ENCODE data around the gene ACOT7. TPM values are rescaled to one million over a fixed set of nuclear protein-coding genes. Genes with fewer than 3 reads are reported as not detected.

ACOT7 gene
- total RNA-seq, 2 donors from 2014 or later = 6.6 to 10.7 TPM

DNA sequence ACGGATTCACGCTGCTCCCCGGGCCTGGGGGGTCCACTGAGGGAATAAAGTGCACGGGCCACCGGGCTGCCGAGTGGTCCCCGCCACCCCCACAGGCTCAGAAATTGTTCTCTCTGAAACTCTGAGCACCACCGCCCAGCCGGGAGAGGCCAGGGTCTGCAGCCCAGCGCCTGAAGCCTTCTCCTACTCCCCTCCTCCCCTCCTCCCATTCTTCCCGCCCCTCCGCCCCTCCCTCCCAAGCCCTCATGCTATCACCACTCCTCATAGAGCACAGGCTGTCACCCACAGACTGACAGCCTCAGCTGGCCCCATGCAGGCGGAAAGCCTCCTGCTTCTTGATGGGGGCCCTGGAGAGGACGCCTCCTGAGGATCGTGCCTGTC is 132.0 kb downstream of the ACOT7 start:
- H3K27ac ChIP-seq = peak overlapping the region; percentile 70 to 74
- TF ChIP-seq, protein P1, sequence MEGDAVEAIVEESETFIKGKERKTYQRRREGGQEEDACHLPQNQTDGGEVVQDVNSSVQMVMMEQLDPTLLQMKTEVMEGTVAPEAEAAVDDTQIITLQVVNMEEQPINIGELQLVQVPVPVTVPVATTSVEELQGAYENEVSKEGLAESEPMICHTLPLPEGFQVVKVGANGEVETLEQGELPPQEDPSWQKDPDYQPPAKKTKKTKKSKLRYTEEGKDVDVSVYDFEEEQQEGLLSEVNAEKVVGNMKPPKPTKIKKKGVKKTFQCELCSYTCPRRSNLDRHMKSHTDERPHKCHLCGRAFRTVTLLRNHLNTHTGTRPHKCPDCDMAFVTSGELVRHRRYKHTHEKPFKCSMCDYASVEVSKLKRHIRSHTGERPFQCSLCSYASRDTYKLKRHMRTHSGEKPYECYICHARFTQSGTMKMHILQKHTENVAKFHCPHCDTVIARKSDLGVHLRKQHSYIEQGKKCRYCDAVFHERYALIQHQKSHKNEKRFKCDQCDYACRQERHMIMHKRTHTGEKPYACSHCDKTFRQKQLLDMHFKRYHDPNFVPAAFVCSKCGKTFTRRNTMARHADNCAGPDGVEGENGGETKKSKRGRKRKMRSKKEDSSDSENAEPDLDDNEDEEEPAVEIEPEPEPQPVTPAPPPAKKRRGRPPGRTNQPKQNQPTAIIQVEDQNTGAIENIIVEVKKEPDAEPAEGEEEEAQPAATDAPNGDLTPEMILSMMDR (IDR thresholded peaks at IDR 0.05) = no peak
- H3K4me1 ChIP-seq = peaks cover 0 to 47% of the 10 kb centered on the region in 2 donors
- no peaks in the 10 kb centered on the region for H3K27me3 ChIP-seq
- no peaks in the 10 kb centered on the region for H3K36me3 ChIP-seq
- DNase-seq (ENCODE audit: low spot score) = no peak
- peak overlapping the region; percentile 37 to 62 for H3K4me3 ChIP-seq
- H3K9me3 ChIP-seq = no peaks in the 10 kb centered on the region

DNA sequence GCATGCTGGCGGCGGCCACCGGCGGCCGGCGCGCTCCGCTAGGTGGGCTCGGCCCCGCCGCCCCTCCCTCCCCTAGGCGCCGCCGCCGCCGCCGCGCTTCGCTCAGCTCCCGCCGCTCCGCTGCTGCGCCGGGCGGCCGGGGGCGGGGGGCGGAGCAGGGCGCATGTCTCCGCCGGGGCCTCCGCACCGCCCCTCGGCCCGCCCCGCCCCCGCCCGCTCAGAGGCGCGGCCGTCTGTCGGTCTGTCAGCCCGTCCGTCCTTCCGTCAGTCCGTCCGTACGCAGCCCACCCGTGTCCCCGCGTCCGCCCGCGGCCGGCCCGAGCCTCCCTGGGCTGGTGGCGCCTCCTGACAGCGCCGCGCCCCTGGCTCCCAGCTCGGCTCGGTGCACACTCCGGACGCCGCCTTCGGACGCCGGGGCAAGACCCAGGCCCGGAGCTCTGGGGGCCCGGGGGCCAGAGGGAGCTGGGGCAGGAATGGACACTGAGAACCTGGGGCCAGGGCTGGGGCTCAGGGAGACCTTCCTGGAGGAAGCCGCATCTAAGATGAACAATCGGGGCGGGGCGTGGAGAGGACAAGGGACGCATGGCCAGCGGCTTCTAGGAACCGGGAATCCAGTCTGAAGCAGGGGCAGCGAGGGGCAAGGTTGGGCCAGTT is 132.5 kb downstream of the ACOT7 start, which contains the start of gene GPR153:
Gene GPR153 (minus strand): TSS at position 138 of the 654 bp plus-strand sequence. CDS start 6,193 bp downstream, outside the sequence.
- H3K4me1 ChIP-seq = peaks cover 0 to 47% of the 10 kb centered on the region in 2 donors
- no peaks in the 10 kb centered on the region for H3K27me3 ChIP-seq

DNA sequence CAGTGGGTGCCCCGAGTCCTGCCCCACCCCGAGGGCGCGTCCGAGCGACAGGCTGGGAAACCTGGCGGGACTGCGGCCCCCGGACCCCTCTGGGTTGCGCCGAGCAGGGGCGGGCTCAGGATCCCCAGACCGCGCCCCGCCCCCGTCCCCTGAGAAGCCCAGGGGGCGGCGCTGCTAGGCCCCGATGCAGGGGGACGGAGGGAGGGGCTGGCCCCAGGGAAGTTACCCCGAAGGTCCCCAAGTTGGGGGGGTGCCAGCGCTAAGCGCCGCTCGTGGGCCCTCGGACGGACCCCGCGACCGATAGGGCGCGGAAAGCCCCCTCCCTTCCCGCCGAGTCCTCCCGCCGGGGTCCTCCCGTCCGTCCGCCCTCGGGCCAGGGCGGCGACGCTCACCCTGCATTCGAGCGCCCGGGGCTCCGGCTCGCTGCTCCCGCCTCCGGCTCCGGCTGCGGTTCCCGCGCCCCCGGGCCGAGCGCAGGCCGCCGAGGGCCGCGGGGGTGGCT is 133.1 kb downstream of the ACOT7 start:
- peak overlapping the region; percentile 64 to 73 for H3K27ac ChIP-seq
- H3K36me3 ChIP-seq = no peaks in the 10 kb centered on the region
- DNase-seq (ENCODE audit: low spot score) = no peak
- no peaks in the 10 kb centered on the region for H3K9me3 ChIP-seq
- peaks cover 0 to 47% of the 10 kb centered on the region in 2 donors for H3K4me1 ChIP-seq
- peak overlapping the region; percentile 59 to 66 for H3K4me3 ChIP-seq
- TF ChIP-seq, protein P1 (IDR thresholded peaks at IDR 0.05) = no peak
- no peaks in the 10 kb centered on the region for H3K27me3 ChIP-seq

More for the DNA sequence above, 132.5 kb downstream of the ACOT7 start, which contains the start of gene GPR153:
- Histone ChIP-seq H3K27ac (peak within 1 kb of the TSS; percentile 70 to 74), H3K4me3 (peak within 1 kb of the TSS; percentile 59 to 66), H3K36me3 (no peaks in the 10 kb centered on the region), H3K9me3 (no peaks in the 10 kb centered on the region)
- TF ChIP-seq, protein P1 (IDR thresholded peaks at IDR 0.05) = no peak
- DNase-seq (ENCODE audit: low spot score) = no peak

DNA sequence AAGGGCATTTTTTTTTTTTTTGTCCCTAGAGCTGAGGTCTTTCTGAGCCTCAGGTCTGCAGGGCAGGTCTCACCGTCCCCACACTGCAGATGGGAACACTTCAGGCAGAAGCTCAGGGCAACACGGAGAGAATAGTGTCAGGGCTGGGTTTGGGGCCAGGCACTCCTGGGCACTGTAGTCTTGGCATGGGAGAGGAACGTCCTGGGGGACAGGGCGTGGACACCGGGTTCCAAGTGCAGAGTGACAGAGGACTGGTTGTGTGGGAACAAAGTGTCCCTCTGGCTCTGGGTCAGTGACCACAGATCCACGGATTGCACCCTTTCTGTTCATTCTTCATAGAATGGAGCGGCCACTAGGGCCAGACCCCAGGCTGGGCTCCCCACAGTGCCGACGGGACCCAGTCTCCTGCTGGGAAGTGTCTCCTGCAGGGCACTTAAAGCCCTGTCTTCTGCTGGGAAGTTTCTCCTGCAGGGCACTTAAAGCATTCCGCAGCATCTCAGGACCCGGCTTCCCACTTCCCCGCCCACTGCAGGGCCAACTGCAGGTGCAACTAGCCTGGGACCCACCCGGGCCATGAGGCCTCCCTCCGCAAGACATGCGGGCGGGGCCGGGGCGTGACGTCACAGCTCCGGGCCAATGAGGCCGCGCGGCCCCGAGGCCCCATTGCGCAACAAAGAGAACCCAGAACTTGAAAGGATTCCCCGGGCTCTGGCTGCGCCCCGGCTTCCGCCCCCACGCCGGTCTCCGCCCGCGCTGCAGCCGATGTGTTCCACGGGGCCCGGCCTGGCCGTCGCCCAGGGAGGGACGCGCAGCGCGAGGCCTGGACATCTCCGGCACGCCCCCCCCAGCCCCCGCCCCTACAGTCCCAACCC is 133.8 kb downstream of the ACOT7 start:
- Histone ChIP-seq H3K27ac (peak overlapping the region; percentile 64 to 73), H3K36me3 (no peaks in the 10 kb centered on the region), H3K4me3 (peak overlapping the region; percentile 59 to 66), H3K9me3 (no peaks in the 10 kb centered on the region), H3K4me1 (peaks cover 0 to 47% of the 10 kb centered on the region in 2 donors), H3K27me3 (no peaks in the 10 kb centered on the region)
- TF ChIP-seq, protein P1 (IDR thresholded peaks at IDR 0.05) = no peak
- peak; percentile 91 for DNase-seq (ENCODE audit: low spot score)

DNA sequence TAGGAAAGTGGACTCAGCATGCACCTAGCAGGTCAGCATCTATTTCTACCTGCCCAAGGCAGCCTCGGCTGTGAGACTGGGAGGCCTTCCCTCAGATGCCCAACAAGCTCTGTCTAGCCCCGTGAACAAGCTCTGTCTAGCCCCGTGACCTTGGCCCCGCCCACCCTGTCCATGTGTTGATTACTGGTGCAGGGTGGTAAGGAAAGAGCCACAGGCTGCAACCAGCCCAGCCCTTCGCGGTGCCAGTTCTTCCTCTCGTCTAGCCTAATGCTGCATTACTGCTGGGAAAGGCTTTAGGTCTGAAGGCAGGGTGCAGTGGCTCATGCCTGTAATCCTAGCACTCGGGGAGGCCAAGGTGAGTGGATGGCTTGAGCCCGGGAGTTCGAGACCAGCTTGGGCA is 134.9 kb downstream of the ACOT7 start:
- Histone ChIP-seq H3K9me3 (no peaks in the 10 kb centered on the region), H3K27ac (no peak overlapping the region), H3K4me1 (peaks cover 0 to 43% of the 10 kb centered on the region in 2 donors), H3K36me3 (peaks cover 5% of the 10 kb centered on the region), H3K4me3 (no peak overlapping the region), H3K27me3 (no peaks in the 10 kb centered on the region)
- DNase-seq (ENCODE audit: low spot score) = no peak
- TF ChIP-seq, protein P1 (IDR thresholded peaks at IDR 0.05) = no peak
